ENCODE measurements around the gene OTOA.
A peak's percentile ranks its signal among the peaks of the same experiment; 100 is the strongest.
"Not testable (repeated sequence)": the region's sequence is repeated elsewhere in the genome, so short reads cannot be mapped to it uniquely, and the experiment has no call there.

OTOA gene

GRCh38 chr16:21643785-21644184, 20.0 kb upstream of the OTOA start:
- no peak overlapping the region for H3K4me3 ChIP-seq (ENCODE audit: low read depth, low read length)
- no peak for TF ChIP-seq CTCF (IDR thresholded peaks at IDR 0.05; ENCODE audit: low read depth, low read length, missing control alignments)
- no peak for DNase-seq (ENCODE audit: low read depth)

- no peak for TF ChIP-seq CTCF (IDR thresholded peaks at IDR 0.05; ENCODE audit: low read depth, low read length, missing control alignments)
- H3K4me3 ChIP-seq (ENCODE audit: low read depth, low read length), result peak overlapping the region; percentile 39; the same call in 1 of the 2 replicates
- no peak for DNase-seq (ENCODE audit: low read depth)
These were observed 19.1 kb upstream of the OTOA start for GRCh38 chr16:21644674-21645073.

GRCh38 chr16:21645261-21645721, 18.5 kb upstream of the OTOA start:
- H3K4me3 ChIP-seq (ENCODE audit: low read depth, low read length), result peak overlapping the region; percentile 39
- peak; percentile 62 for DNase-seq (ENCODE audit: low read depth)
- no peak for TF ChIP-seq CTCF (IDR thresholded peaks at IDR 0.05; ENCODE audit: low read depth, low read length, missing control alignments)

GRCh38 chr16:21646091-21646490, 17.7 kb upstream of the OTOA start:
- no peak overlapping the region for H3K4me3 ChIP-seq (ENCODE audit: low read depth, low read length)
- no peak for TF ChIP-seq CTCF (IDR thresholded peaks at IDR 0.05; ENCODE audit: low read depth, low read length, missing control alignments)
- no peak for DNase-seq (ENCODE audit: low read depth)

GRCh38 chr16:21646721-21647561, 16.8 kb upstream of the OTOA start:
- no peak for TF ChIP-seq CTCF (IDR thresholded peaks at IDR 0.05; ENCODE audit: low read depth, low read length, missing control alignments)
- DNase-seq (ENCODE audit: low read depth), result peak; percentile 95
- no peak overlapping the region for H3K4me3 ChIP-seq (ENCODE audit: low read depth, low read length)

- DNase-seq (ENCODE audit: low read depth), result no peak
- TF ChIP-seq CTCF (IDR thresholded peaks at IDR 0.05; ENCODE audit: low read depth, low read length, missing control alignments), result no peak
- H3K4me3 ChIP-seq (ENCODE audit: low read depth, low read length), result no peak overlapping the region
These were observed 16.1 kb upstream of the OTOA start for GRCh38 chr16:21647562-21648164.

GRCh38 chr16:21649826-21650406, 13.9 kb upstream of the OTOA start:
- H3K4me3 ChIP-seq (ENCODE audit: low read depth, low read length), result not testable (repeated sequence)

More at GRCh38 chr16:21649826-21650406, 13.9 kb upstream of the OTOA start:
- DNase-seq (ENCODE audit: low read depth), result not testable (repeated sequence)

Data from GM12864 (cell line).